MM.1S (cell line): ENCODE data around the gene FBXL7.

Source experiments
- DNase-seq: peaks from one replicate; pipeline ENCODE4 v3.0.0-alpha.2; 2015
- H2AFZ ChIP-seq: fragments of 300-600 bp; sonication (generic); 2 replicates; pipeline ENCODE4 v1.6.0; 2016; ENCODE audit warnings: antibody characterized with exemption, low read length
- H3F3A ChIP-seq: fragments of 300-600 bp; sonication (generic); 2 replicates; pipeline ENCODE4 v1.6.1; 2016; ENCODE audit warnings: mild to moderate bottlenecking, antibody characterized with exemption, low read length, moderate library complexity, mixed read lengths; ENCODE audit not compliant: insufficient read depth
- H3K27ac ChIP-seq: fragments of 300-600 bp; sonication (generic); 2 replicates; pipeline ENCODE4 v1.5.1; 2016; ENCODE audit warnings: mild to moderate bottlenecking, low read length
- H3K27me3 ChIP-seq: fragments of 300-600 bp; sonication (generic); replicated peaks from 2 replicates; pipeline ENCODE4 v1.6.0; 2016; ENCODE audit warnings: low read length; ENCODE audit not compliant: insufficient read depth
- H3K36me3 ChIP-seq: fragments of 300-600 bp; sonication (generic); replicated peaks from 2 replicates; pipeline ENCODE4 v1.6.1; 2016; ENCODE audit warnings: mild to moderate bottlenecking, low read length, mixed read lengths; ENCODE audit not compliant: insufficient read depth
- H3K4me1 ChIP-seq: fragments of 300-600 bp; sonication (generic); 2 replicates; pipeline ENCODE4 v1.6.1; 2016; ENCODE audit warnings: low read length, mixed read lengths
- H3K4me2 ChIP-seq: fragments of 300-600 bp; sonication (generic); 2 replicates; pipeline ENCODE4 v1.6.0; 2016; ENCODE audit warnings: low read depth, low read length
- H3K4me3 ChIP-seq: fragments of 300-600 bp; sonication (generic); 2 replicates; pipeline ENCODE4 v1.5.1; 2016; ENCODE audit warnings: low read length, mixed read lengths
- H3K79me2 ChIP-seq: fragments of 300-600 bp; sonication (generic); 2 replicates; pipeline ENCODE4 v1.6.1; 2016; ENCODE audit warnings: mixed run types, low read length, mixed read lengths
- H3K9ac ChIP-seq: fragments of 300-600 bp; sonication (generic); 2 replicates; pipeline ENCODE4 v1.6.1; 2016; ENCODE audit warnings: low read length, mixed read lengths
- H3K9me2 ChIP-seq: fragments of 300-600 bp; sonication (generic); replicated peaks from 2 replicates; pipeline ENCODE4 v1.6.1; 2016; ENCODE audit warnings: mild to moderate bottlenecking, low read length, mixed read lengths; ENCODE audit not compliant: insufficient read depth
- H3K9me3 ChIP-seq: fragments of 300-600 bp; sonication (generic); replicated peaks from 2 replicates; pipeline ENCODE4 v1.6.1; 2016; ENCODE audit warnings: mild to moderate bottlenecking, low read length, mixed read lengths; ENCODE audit not compliant: insufficient read depth
- H4K20me1 ChIP-seq: fragments of 300-600 bp; sonication (generic); 2 replicates; pipeline ENCODE4 v1.6.1; 2016; ENCODE audit warnings: mild to moderate bottlenecking, low read length, moderate library complexity, mixed read lengths; ENCODE audit not compliant: insufficient read depth
- EZH2 ChIP-seq: fragments of 300-600 bp; sonication (generic); optimal IDR thresholded peaks from 2 replicates; pipeline ENCODE3; 2017; ENCODE audit warnings: low read depth, mild to moderate bottlenecking, antibody characterized with exemption, low read length, mixed read lengths
- EZH2phosphoT487 ChIP-seq: fragments of 300-600 bp; sonication (generic); IDR thresholded peaks from 2 replicates; pipeline ENCODE4 v1.6.1; 2018; ENCODE audit warnings: antibody characterized with exemption, low read length
- TF ChIP-seq, protein P1 (sequence below): fragments of 300-600 bp; sonication (generic); IDR thresholded peaks from 2 replicates; pipeline ENCODE4 v1.5.1; 2016; ENCODE audit warnings: antibody characterized with exemption, low read length, mixed read lengths

The FBXL7 gene

DNA sequence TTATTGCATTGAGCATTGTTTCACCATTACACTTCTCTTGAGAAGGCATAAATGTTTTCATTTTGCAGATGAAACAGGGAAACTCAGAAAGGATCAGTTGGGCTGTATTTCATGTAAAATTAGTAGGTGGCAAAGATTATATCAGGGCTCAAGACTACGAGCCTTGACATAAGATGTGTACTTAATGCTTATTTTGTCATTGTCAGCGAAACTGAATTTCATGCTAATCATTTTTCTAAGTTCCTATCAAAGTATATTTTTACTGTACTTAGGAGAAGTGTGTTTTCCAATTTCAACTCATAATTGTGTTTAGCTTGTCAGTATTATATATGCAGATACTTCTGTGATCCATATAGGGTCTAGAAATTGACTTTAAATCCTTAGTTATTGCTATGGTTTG is 123.8 kb downstream of the FBXL7 start:
- no peaks in the 10 kb centered on the region for H4K20me1 ChIP-seq
- peaks cover 27% of the 10 kb centered on the region for H3K79me2 ChIP-seq
- H3K9ac ChIP-seq: no peak overlapping the region
- H3K4me2 ChIP-seq: no peak overlapping the region
- no peaks in the 10 kb centered on the region for H3K27me3 ChIP-seq
- H3F3A ChIP-seq: no peaks in the 10 kb centered on the region
- no peaks in the 10 kb centered on the region for H3K9me2 ChIP-seq
- TF ChIP-seq, protein P1, sequence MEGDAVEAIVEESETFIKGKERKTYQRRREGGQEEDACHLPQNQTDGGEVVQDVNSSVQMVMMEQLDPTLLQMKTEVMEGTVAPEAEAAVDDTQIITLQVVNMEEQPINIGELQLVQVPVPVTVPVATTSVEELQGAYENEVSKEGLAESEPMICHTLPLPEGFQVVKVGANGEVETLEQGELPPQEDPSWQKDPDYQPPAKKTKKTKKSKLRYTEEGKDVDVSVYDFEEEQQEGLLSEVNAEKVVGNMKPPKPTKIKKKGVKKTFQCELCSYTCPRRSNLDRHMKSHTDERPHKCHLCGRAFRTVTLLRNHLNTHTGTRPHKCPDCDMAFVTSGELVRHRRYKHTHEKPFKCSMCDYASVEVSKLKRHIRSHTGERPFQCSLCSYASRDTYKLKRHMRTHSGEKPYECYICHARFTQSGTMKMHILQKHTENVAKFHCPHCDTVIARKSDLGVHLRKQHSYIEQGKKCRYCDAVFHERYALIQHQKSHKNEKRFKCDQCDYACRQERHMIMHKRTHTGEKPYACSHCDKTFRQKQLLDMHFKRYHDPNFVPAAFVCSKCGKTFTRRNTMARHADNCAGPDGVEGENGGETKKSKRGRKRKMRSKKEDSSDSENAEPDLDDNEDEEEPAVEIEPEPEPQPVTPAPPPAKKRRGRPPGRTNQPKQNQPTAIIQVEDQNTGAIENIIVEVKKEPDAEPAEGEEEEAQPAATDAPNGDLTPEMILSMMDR: no peak
- no peak for TF ChIP-seq EZH2phosphoT487
- TF ChIP-seq EZH2: no peak
- no peak for DNase-seq
- no peaks in the 10 kb centered on the region for H3K36me3 ChIP-seq
- H2AFZ ChIP-seq: no peak overlapping the region
- no peak overlapping the region for H3K4me3 ChIP-seq
- H3K27ac ChIP-seq: no peak overlapping the region
- no peaks in the 10 kb centered on the region for H3K4me1 ChIP-seq
- no peaks in the 10 kb centered on the region for H3K9me3 ChIP-seq

DNA sequence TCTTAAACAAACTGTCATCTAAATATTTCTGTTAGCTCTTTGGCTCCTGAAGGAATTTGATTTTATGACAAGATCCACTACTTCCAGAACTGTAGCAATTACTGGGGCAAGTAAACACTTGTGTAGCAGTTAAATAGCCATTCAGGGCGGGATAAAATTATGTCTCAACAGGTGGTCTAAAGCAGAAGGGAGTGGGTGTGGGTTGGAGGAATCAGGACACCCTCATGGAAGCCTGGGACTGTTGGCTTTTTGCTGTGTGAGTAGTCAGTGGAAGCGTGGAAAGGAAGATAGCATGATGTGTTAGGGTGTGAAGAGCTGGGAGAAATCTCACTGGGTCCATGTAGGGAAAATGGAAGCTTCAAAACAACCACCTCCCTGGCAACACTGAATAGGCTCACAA is 127.1 kb downstream of the FBXL7 start:
- TF ChIP-seq, protein P1: no peak
- H3K9me3 ChIP-seq: no peaks in the 10 kb centered on the region
- H3K9me2 ChIP-seq: no peaks in the 10 kb centered on the region
- no peak overlapping the region for H3K9ac ChIP-seq
- H3K4me1 ChIP-seq: 0 out of 2 replicates have a peak, but pooled peaks cover 6% of the 10 kb centered on the region
- no peak for DNase-seq
- H3K27me3 ChIP-seq: no peaks in the 10 kb centered on the region
- no peak overlapping the region for H3K4me2 ChIP-seq
- H3K36me3 ChIP-seq: no peaks in the 10 kb centered on the region
- no peak overlapping the region for H3K4me3 ChIP-seq
- H3K27ac ChIP-seq: no peak overlapping the region
- peaks cover 27% of the 10 kb centered on the region for H3K79me2 ChIP-seq
- no peaks in the 10 kb centered on the region for H4K20me1 ChIP-seq
- H2AFZ ChIP-seq: no peak overlapping the region
- no peaks in the 10 kb centered on the region for H3F3A ChIP-seq

DNA sequence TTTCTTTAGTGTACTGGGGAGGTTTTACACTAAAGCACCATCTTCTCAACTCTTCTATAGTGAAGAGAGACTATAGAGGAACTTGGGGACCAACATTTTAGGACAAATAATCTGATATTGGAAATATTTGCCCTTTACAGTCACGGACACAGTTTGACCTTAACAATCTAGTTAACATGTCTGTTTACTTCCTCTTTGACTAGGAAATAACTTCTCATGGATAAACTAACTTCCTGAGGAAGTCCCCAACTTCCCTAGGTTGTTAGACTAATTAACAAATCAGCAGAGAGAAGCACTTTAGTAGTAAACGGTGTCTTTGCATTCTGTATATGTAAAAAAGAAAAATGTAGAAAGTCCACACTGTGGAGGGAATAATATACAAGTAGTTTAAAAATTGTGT is 127.7 kb downstream of the FBXL7 start:
- Histone ChIP-seq H3K27ac (no peak overlapping the region), H2AFZ (no peak overlapping the region), H3K4me3 (no peak overlapping the region), H4K20me1 (no peaks in the 10 kb centered on the region), H3K36me3 (no peaks in the 10 kb centered on the region), H3K4me1 (0 out of 2 replicates have a peak, but pooled peaks cover 6% of the 10 kb centered on the region), H3K27me3 (no peaks in the 10 kb centered on the region), H3K9ac (no peak overlapping the region), H3K4me2 (no peak overlapping the region), H3F3A (no peaks in the 10 kb centered on the region), H3K79me2 (peaks cover 30% of the 10 kb centered on the region), H3K9me3 (no peaks in the 10 kb centered on the region), H3K9me2 (no peaks in the 10 kb centered on the region)
- TF ChIP-seq, protein P1: no peak
- TF ChIP-seq EZH2phosphoT487 (no peak), EZH2 (no peak)
- no peak for DNase-seq
